Heart left ventricle (tissue), 13 donors: ENCODE data around the gene CLCN6.

Experiments
- CTCF ChIP-seq, 12 donors: fragments of 200-600 bp; sonication (generic) in 4 of 12; IDR thresholded peaks; one replicate each; pipeline versions ENCODE4 v1.5.0 to v1.8.0; 2018 to 2022; ENCODE audit warnings: antibody characterized with exemption in 12 of 12, mild to moderate bottlenecking in 5 of 12
- POLR2A ChIP-seq, 2 donors: fragments of 450-650 bp; IDR thresholded peaks; one replicate each; pipeline ENCODE4 v1.6.1; 2017; ENCODE audit warnings: antibody characterized with exemption in 2 of 2, mild to moderate bottlenecking in 2 of 2, moderate library complexity in 2 of 2
- donor health status: ischemic (EF 13 %, LVEDD 7.1; RV severe dilation, severe dysfunction).
- donor health status: DM: no; HTN: yes; CAD: no.
- donor health status: DM: no; HTN: no; CAD: no.
- donor health status: ischemic (EF 25% LVEDD 6.9; RV normal size, moderate dysfunction).
- donor health status: ischemic (EF 25% LVEDD 5.7; RV mildly dilated, moderate dysfunction).
- donor health status: ischemic (EF 35%, LVEDD 5.7; RV mildly dilated, moderate dysfunction).
- donor health status: nonischemic (EF 11% LVEDD 7.7; RV severe dilation, severe dysfunction).
- donor health status: DM: yes; HTN: yes; CAD: no.
- donor health status: PGD.
- donor health status: ischemic (EF 29% LVEDD 5.4; RV normal size, mild dysfunction).
- donor health status: nonischemic (EF 23%, LVEDD 6.1; RV moderate dilation, normal function).

GRCh38 chr1:11794446-11795237, 11.3 kb upstream of the CLCN6 start:
- TF ChIP-seq CTCF (IDR thresholded peaks at IDR 0.05) (no peak), POLR2A (IDR thresholded peaks at IDR 0.05) (no peak)
